G401.6 (cell line): ENCODE results near the gene ZXDC.

Experiments
- FAIRE-seq: peaks from 2 replicates; lab custom pipeline; 2012; peaks lifted over from hg19 to GRCh38; lab: Jason Lieb, UNC

ZXDC gene

DNA sequence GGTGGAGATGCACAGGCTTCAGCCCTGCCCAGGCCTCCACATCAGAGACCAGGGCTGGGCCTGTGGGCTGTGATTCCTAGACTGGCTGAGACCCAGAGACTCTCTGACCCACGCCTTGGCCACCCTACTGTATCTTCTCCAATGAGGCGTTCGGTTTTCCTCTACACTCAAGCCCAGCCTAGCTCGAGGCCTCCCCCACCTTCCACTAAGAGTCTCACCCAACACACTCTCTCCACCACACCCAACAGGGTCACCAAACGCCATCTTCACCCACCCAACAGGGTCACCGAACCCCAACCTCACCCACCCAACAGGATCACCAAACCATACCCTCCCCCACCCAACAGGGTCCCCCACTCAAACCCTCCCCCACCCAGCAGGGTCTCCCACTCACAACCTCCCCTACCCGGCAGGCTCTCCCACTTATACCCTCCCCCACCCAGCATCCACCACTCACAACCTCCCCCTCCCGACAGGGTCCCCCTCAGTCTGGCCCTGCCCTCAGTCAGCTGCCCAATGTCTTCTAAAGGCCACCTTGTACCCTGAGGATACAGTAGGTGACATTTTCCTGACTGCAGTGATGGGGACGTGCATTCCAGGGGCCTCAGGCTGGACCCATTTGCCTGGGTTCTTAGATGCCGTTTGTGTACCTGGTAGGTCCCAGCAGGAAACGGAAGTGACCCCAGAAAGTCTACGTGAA, 60.6 kb downstream of the ZXDC start:
- FAIRE-seq = no peak

DNA sequence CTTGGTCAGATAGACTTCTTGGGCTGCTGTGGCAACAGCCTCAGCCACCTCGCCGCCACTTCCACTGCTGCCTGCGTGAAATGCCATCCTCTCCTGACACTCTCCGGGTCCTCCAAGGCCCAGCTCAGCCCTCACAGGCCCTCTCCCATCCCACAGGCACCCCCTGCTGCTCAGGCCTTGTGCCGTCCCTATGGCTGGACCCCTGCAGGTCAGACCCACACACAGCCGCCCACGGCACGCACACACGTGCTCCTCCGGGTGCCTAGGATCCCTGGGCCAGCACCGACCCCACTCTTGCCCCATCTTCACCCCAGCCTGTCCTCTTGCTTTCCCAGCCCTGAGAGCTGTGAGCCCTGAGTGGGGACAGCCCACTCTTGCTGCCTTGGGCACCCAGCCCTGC, 61.3 kb downstream of the ZXDC start:
- FAIRE-seq = no peak

DNA sequence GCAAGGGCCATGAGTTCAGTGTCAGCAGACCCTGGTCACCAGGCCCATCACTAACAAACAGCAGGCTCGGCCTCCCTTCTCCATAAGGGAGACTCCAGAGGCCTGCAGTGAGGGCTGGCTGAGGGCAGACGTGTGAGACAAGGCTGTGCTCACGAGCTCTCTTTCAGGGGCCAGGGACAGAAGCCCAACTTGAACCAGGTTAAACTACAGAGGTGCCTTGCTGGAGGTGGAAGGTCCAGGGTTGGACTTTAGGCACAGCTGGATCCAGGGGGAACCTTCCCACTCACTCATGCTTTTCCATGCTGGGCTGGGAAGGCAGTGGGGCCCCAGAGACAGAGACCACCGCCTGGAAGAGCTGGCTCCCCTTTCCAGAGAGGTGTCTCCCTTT, 62.0 kb downstream of the ZXDC start:
- FAIRE-seq = no peak

DNA sequence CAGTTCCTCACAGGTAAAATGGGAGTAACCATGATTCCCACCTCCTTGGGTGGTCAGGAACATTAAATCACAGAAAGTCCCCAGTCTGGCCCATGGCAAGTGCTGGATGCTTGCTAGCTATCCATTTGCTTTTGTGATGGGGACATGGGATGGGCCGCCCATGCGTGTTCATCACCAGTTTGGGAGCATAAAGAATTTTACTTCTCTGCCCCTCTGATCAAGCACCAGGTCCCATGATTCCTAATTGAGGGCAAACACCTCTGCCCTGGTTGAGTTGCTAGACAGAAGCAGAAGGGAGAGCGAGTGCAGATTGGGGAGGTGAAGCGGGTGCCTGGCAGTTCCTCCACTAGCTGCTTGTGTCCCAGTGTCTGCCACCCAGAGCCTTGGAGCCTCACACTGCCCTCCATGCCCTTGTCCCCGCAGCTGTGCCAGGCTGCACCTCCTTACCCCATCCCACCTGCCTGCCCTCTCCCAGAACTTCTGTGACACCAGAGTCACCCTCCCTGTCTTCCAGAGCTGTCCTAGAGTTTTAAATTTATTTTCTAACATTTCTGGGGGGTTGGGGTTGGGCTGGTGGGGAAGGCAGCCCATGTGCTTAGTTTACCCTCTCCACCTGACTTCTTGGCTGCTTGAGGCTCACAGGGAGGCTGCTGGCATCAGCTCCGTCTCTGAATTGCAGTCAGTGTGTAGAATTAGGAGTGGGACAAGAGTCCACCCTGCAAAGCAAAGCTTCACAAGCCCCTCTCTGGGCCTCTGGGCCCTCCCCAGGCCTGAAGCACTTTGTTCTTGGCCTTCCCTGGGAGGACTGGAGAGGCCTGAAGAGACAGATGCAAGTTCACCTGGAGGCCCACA, 62.6 kb downstream of the ZXDC start:
- no peak for FAIRE-seq

DNA sequence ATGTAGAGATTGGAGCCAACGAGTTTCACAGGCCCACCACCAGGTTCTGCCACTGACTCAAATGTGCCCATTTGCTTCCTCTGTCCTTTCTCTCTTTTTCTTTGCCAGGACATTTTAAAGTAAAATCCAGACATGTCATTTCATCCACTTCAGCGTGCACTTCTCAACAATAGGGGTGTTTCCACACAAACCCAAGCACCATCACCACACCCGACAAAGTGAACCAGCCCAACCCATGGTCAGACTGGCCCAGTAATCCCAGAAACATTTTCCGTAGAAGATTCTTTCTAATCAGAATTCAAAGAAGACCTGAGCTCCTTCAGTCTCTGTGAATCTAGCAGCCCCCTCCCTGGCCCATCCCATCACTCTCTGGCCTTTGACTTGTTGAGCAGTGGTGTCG, 67.6 kb downstream of the ZXDC start:
- FAIRE-seq = no peak

DNA sequence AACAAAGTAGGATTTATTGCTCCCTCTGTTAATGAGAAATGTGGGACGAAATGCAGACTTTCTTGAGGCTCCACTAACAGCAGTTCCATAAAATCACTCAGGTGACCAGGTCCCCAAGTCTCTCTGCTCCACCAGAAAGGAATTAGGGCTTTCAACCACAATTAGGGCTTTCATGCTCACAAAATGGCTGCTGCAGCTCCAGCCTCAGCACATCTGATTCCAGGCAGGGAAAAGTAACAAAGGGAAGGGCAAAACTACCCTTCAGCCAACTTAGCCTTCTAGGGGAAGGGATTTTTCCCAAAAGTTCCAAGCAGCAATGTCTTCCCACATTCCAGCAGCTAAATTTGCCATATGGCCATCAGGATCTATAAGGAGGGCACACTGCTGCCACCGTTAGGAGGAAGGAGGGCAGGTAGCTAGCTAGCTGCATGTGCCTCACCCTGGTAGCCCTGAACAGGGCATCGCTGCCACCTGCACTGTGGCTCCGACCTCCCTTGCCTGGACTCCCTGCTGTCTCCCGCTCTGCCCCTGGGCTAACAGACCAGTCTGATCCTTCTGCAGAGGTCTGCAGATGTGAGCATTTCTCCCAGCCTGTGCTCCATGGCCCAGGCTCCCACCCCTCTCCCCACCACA, 68.2 kb downstream of the ZXDC start:
- FAIRE-seq = no peak

DNA sequence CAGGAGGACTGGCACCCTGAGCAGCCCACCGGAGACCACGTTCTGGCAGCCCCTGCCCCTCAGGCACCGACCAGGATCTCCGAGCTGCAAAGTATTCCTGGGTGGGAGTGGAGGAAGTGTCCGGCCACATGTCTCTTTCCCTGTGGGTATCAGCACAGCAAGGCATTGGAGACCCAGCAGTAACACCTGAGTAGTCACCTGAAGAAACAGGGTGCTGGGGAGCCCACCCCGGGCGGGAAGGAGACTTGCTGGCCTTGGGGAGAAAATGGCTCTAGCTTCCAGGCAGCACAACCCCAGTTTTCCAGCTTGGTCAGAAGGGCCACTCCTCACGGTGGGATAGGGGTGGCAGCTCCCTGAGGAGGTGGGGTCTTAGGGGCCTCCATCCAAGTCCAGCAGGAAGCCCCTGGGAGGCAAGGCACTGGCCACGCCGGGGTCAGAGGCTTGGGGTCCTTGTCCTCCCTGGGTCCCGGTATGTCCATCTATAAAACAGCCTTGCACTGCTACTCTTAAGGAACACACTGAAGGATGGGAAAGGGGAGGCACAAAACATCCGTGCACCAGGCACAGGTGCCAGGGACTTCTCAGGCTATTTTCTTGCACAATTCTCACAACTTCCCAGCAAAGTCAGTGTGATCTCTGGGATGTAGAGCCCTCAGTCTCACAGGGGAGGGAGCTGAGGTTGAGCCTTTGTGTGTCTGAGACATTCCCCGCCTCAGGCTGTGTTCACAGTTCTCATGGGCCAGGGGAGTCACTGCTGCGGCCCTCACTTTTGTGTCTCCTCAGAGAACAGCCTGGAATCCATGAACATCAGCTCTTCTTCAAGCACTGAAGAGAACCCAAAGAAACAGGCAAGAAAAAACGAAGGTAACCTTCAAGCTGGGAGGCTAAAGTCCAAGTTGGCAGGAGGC, 69.0 kb downstream of the ZXDC start:
- no peak for FAIRE-seq

DNA sequence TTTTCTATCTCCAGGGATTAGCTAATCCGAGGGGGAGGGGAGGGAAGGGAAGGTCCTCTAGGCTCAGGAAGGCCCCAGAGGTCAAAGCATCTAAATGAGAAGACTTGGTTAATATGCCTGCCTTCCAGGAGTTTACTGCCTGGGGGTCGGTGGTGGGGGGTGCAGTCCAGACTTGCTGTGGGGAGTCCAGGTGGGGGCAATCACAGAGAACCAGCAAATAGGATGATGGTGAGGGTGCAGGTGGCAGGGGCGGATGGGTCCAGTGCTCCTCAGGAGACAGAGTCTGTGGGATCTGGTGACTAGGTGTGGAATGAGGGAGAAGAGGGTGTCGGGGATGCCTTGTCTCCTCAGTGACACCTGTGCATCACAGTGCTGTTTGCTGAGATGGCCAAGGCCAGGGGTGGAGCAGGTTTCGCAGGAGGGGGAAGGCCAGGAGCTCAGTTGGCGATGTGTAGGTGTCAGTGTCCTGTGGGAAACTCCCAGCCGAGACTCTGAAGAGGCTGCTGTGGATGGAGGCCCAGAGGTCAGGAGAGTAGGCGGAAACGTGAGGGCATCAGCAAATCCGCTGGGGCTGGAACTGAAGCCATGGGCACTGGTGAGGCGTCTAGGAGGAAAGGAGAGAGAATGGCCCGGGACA, 72.9 kb downstream of the ZXDC start:
- no peak for FAIRE-seq

DNA sequence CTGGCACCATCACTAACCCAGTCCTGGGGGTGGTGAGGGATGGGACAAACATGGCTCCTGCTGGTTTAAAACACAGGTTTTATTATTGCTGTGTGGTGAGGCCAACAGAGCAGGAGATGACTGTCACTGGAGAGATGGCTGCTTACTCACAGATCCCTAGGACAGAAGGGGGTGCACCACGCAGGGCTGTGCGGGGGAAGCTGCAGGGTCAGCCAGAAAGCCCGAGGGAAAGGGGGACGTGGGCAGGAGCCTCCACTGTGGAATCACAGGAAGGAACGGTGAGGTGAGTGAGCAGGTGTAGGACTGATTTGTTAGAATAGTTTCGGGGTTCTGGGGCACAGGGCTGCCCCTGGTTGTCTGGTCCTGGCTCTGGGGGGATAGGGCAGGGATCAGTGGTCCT, 73.5 kb downstream of the ZXDC start:
- no peak for FAIRE-seq

DNA sequence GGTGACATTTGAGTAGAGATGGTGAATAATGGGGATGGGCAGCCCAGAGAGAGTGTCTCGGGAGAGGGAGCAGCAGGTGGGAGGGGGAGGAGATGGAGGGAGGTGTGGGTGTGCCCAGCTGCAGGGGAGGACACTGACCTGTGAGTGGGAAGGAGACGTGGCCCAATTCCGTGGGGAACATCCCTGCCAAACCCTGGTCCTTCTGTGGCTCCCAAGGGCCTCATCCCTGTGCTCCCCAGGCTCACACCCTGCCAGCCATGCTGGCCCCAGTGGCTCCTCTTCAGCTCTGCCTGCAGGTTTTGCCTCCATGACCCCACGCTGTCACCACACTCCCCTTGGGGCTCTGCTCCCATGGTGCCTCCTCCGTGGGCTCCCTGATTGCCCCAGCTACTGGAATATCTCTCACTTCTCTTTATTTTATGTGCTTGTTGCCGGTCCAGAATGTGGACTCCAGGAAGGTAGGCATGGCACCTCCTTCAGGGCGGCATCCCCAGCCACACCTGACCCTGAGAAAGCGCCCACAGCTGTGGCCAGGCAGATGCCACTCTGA, 74.0 kb downstream of the ZXDC start:
- no peak for FAIRE-seq

DNA sequence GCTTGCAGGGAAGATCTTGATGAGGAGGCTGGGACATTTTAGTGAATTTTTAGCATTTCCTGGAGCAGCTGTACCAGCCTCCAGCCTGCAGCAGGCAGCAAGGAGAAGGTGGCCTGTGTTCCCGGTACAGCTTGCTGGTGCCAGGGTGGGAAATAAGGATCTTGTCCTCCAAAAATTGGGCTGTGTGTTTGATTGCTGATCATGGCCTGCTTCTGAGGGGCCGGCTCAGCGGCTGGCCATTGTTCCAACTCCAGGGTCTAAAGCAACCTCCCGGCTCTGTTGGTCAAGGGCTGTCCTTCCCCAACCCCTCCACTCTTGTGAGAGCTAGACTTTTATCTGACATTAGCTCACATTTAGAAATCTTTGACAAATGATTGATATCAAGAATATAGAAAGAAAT, 75.9 kb downstream of the ZXDC start:
- no peak for FAIRE-seq

DNA sequence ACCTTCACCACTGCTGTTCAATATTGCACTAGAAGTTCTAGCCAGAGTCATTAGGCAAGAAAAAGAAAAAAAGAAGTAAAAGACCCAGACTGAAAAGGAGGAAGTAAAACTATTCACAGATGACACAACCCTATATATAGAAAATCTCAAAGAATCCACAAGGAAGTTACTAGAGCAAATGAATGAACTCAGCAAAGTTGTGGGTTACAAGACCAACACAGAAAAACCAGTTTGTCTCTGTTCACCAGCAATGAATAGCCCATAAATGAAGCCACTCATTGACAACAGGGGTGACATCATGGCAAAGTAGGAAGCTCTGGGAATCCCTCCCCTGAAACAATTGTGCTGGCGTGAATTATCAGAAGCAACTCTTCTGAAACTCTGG, 76.3 kb downstream of the ZXDC start:
- no peak for FAIRE-seq

DNA sequence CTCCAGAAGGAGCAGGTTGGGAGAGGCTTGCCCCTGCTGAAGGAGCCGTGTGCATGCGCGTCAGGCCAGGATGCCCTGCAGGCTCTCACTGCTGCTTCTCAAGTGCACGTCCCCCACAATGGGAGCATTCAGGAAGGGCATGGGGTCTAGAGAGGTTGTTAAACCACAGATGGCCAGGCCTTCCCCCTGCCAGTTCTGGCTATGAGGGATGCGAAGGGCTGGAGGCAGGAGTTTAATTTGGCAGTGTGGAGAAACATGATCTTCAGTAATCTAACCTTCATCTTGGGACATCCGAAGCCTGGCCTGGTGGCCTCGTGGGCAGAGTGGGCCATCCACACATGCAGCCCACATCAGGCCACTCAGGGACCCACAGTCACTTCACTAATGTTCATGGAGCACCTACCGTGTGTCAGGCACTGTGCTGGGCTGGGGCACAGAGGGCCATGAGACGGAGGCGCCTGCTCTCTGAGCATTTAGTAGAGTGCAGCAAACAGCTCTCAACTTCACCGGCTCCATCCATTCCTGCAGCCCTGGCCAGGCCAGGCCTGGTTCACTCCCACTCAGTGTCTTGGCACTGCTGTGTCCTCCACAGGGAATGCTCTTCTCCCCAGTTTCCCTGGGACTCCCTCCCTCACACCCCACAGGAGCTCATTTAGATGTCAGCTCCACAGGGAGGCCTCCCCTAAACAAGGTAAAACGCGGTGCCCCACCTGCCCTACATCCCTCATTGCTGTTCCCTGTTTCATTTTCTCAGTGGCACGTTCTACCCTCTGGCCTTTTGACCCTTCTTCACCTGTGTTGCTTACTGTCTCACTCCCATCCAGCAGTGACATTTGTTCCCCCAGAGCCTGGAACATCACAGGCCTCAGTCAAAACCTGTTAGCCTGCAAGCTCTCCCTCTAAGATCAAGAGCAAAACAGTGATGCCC, 77.0 kb downstream of the ZXDC start:
- no peak for FAIRE-seq

DNA sequence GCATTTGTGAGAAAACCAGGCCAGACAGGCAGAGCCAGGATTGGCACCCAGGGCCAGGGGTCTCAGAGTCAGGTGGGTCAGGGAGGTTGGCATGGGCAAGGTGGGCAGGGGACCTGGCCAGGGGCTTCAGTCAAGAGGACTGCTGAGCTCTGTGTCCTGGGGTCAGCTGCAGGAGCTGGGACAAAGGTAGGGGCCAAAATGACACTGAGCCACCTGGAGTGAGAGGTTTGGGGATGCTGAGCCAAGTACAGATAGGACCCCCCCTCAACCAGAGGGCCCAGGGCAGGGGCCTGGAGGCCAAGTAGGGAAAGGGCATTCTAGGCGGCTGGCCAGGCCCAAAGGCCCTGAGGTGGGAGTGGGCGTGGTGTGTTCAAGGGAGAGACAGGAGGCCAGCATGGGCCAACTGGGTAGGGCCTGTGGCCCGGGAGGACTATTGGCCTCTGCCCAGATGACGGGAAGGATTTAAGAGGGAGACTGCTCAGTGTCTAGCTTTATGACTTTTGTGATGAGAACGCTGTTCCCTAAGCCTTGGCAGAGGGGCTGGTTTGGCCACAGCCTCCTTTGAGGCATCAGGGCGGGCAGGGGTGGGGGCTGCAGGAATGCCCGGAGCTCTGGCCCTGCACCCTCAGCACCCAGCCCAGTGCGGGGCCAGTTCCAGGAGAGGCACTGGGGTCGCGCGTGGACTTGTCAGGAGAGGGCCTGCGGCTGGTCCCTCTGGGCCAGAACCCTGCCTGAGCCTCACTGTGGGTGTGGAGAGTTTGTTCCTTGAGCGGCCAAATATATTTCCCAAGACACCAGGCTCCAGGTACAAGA, 77.9 kb downstream of the ZXDC start:
- no peak for FAIRE-seq

DNA sequence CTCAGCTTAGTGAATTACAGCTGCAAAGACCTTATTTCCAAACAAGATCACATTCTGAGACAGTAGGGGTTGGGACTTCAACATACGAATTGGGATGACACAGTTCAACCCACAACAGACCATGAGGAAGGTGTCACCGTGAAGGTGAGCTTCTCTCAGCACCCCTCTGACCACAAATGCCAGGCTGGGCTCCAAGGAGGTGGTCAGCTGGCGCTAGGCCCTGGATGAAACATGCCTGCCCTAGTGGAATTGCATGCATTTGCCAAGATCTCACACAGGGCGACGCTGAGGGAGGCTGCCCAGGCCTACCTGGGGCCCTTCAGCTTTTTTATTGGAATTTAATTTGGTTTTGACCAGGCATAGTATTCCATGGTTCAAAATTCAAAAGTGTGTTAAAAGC, 79.2 kb downstream of the ZXDC start:
- no peak for FAIRE-seq

DNA sequence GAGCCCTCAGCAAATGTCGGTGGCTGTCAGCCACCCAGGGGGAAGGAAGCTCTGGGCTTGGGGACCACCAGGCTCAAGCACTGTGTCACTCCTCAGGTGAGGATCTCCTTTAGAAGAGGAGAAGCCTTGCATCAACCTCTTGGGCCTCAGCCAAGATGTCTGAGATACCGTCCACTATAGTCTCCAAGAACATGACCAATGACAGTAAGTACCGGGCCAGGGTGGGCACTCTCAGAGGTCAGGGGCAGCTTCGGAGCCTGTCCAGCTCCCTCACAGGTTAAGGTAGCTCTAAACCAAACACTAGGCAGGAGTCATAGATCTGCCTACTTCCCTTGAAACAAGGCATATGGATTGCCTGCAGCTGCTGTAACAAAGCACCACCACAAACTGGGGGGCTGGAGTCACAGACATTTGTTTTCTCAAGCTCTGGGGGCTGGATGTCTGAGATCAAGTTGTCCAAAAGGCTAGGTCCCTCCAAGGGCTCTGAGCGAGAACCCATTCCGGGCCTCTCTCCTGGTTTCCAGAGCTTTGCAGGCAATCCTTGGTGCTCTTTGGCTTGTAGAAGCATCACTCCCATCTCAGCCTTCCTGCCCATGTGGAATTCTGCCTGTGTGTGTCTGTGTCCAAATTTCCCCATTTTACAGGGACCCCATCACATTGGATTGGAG, 79.7 kb downstream of the ZXDC start:
- no peak for FAIRE-seq

DNA sequence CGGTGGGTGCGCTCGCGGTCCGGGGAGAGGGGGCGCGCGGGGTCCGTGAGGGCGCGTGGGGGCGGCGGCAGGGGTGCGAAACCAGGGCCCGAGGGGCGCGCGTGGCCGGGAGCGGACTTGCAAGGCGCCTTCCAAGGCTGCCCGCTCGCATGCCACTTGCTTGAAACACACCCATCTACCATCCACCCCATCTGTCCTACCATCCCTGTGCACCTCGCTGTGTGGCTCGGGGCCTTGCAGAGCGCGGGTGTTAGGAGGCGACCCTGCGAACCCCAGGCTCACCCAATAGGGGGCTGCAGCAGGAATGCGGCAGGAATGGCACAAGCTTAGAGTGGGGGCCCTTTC, 80.7 kb downstream of the ZXDC start:
- FAIRE-seq = no peak

DNA sequence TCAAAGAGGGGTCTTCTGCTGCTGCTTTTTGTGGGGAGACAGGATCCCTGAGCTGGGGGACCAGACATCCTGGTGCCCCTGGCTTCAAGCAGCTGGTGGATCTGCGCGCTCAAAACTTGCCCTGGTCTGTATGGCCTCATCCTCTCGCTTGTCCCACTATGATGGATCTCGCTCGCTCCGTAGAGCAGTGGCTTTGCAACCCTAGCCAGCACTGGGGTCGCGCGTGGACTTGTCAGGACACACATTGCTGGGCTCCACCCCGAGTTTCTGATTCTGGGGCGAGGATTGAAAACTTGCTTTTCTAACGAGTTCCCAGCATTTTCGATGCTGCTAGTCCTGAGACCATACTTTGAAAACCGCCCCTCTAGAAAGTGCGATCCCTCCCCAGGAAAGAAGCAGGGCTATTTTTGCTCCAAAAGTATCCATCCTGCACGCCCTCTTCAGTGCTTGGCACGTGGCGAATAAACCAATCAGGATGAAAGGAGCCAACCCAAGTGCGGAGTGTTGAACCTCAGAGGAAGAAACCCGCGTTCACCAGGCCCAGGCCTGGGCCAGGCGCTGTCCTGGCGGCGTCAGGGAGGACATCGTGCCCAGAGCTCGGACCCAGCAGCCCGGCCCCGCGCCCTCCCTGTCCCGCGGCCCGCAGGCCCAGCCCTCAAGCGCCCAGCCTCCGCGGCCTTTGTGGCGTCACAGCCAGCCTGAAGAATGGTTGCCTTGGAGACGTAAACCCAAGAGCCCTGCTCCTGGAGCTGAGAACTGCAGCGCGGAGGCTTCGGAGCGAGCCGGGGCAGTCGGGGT, 81.3 kb downstream of the ZXDC start, which contains the start of gene CFAP100:
CFAP100 (plus strand) TSS at position 731 of the 798 bp plus-strand sequence. CDS start 1,092 bp downstream, outside the sequence.
- FAIRE-seq = no peak
